Stimulated activated naive CD8-positive, alpha-beta T cell treated with anti-CD3 and anti-CD28 coated beads, Interleukin-15, Interleukin-2, amounts not matched to agents 100 ng/mL and 50 ng/mL, for 24 hours (primary cell): ENCODE measurements around the gene ASCL2.
A peak's percentile ranks its signal among the peaks of the same experiment; 100 is the strongest.
"Not testable (repeated sequence)": the region's sequence is repeated elsewhere in the genome, so short reads cannot be mapped to it uniquely, and the experiment has no call there.

Source experiments
- H3K27ac Mint-ChIP-seq: one replicate; pipeline ENCODE4 v1.8.0; 2021; ENCODE audit warnings: mild to moderate bottlenecking, mixed read lengths
- H3K27me3 Mint-ChIP-seq: one replicate; pipeline ENCODE4 v1.8.0; 2021; ENCODE audit warnings: mixed read lengths
- H3K36me3 Mint-ChIP-seq: one replicate; pipeline ENCODE4 v1.8.0; 2021; ENCODE audit warnings: low read depth, mixed read lengths
- H3K4me1 Mint-ChIP-seq: one replicate; pipeline ENCODE4 v1.8.0; 2021; ENCODE audit warnings: low read depth, mixed read lengths
- H3K4me3 Mint-ChIP-seq: one replicate; pipeline ENCODE4 v1.8.0; 2021; ENCODE audit warnings: mild to moderate bottlenecking, mixed read lengths
- H3K9me3 Mint-ChIP-seq: one replicate; pipeline ENCODE4 v1.8.0; 2021; ENCODE audit warnings: mixed read lengths

ASCL2 gene

DNA sequence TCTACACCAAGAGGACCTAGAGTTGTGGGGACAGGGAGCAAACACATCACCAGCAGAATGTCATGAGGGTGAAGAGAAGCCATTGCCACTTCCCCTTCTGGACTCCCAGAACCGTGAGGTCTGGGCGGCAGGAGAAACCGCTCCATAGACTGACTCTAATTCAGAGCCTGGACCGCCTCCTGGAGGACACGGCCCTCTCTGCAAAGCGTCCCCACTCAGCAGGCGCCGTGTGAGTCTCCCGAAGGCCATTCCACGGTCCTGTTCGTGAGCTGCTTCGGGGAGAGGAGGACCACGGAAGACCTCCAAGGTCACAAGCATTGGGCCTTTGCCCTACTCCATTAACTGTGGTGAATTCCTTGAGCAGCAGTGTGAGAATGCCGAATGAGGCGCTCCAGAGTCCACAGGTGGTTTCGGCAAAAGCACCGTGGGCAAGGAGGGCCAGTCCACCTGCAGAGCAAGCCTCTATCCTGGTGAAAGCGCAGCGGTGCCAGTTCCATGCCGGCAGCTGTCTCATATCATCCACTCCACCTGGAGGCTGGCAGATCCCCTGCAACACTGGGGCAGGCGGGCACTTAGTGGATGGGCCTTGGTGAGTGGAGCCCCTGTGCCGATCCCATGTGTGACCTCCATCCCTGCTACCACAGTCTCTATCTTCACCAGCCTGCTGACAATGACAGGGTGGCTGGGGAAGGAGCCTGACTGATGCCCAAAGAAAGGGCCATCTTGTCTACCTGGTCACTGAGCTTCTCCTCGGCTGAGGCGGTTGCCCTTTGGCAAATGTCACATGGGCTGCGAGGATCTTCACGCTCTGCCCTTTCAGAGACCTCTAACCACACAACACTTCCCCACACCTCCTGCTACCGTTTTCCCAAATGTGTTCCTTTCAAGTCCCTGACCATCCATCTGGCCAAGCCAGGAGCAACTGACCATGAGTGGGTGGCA, 23.9 kb upstream of the ASCL2 start:
- Mint-ChIP-seq H3K27ac (no peak overlapping the region), H3K27me3 (no peaks in the 10 kb centered on the region), H3K4me3 (no peak overlapping the region), H3K9me3 (no peaks in the 10 kb centered on the region), H3K36me3 (no peaks in the 10 kb centered on the region), H3K4me1 (peaks cover 28% of the 10 kb centered on the region)

DNA sequence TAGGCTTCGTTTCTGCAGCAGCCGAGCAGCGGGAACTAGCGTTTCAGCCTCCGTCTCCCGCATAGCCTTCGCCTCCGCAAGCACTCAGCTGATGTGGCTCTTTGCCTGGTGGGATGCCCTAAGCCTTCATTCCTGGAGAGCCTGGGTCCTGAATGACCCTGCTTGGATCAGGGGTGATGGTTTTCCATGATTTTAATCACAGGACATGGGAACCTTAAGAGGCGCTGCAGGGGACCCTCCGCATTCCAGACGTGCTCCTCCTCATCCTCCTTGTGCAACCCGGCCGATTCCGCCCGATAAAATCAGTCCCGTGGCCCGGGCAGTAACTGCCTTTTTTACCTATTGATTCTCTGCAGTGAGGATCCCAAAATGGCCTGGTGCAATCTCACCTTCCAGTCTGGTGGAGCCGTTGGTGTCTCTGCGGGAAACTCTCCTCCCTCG, 23.2 kb upstream of the ASCL2 start:
- no peaks in the 10 kb centered on the region for H3K9me3 Mint-ChIP-seq
- H3K36me3 Mint-ChIP-seq: no peaks in the 10 kb centered on the region
- no peak overlapping the region for H3K27ac Mint-ChIP-seq
- H3K27me3 Mint-ChIP-seq: no peaks in the 10 kb centered on the region
- H3K4me3 Mint-ChIP-seq: no peak overlapping the region
- peaks cover 24% of the 10 kb centered on the region for H3K4me1 Mint-ChIP-seq

DNA sequence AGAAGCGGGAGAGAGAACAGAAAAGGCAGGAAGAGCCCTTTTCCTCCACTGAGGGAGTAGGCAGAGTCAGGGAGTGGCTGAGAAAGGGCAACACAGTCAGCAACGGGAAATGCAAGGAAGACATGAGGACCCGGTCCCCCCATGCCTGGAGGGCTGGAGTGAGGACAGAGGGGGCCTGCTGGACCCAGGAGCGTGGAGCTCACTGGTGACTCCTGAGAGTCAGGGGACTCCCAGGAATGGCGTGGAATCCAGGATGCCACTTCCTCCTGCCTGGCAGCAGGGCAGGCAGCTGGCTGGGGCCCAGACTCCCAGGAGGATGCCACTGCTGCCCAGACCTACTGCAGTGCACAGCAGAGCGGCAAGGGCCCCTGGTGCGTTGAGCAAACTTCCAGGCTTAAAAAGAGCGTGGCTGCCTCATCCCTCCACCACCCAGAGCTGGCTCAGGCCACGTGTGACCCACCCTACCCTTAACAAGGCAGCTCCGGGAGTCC, 20.0 kb upstream of the ASCL2 start:
- Mint-ChIP-seq H3K4me1 (peaks cover 22% of the 10 kb centered on the region), H3K4me3 (no peak overlapping the region), H3K36me3 (no peaks in the 10 kb centered on the region), H3K9me3 (no peaks in the 10 kb centered on the region), H3K27ac (no peak overlapping the region), H3K27me3 (no peaks in the 10 kb centered on the region)

DNA sequence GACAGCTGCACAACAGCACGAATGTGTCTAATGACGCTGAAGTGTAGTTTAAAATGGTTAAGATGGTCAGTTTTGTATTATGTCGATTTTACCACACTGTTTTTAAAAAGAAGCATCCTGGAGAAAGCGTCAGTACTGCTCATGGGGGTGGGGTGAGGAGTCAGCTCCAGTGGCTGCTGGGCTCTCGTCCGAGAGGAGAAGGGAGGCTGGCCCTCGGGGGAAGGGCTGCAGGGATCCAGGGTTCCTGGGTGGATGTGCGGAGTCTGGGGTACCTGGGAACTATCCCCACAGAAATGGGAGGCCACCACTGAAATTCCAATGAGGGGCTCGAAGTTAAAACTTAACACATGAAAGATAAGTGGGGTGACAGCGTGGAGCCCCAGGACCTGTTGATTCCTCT, 19.5 kb upstream of the ASCL2 start:
- Mint-ChIP-seq H3K9me3 (no peaks in the 10 kb centered on the region), H3K36me3 (no peaks in the 10 kb centered on the region), H3K27me3 (no peaks in the 10 kb centered on the region), H3K27ac (no peak overlapping the region), H3K4me1 (peaks cover 22% of the 10 kb centered on the region), H3K4me3 (no peak overlapping the region)

DNA sequence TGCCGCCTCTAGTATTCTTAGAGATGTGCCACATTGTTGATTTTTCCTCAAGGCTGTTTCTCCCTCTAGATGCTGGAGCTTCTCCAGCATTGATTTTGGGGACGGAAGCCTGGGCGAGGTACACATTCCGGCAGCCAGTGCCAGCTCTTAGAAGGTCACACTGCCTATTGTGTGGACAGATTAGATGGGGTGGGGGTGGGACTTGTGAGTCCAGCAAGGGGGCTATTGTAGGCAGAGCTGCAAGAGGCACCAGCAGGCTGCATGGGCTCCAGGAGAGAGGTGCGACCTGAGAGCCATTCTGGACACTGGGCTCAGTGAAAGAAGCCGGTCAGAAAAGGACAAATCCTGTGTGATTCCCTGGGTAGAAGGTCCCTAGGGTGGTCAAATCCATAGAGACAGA, 19.0 kb upstream of the ASCL2 start:
- H3K9me3 Mint-ChIP-seq: no peaks in the 10 kb centered on the region
- no peaks in the 10 kb centered on the region for H3K27me3 Mint-ChIP-seq
- no peak overlapping the region for H3K4me3 Mint-ChIP-seq
- H3K36me3 Mint-ChIP-seq: no peaks in the 10 kb centered on the region
- peaks cover 18% of the 10 kb centered on the region for H3K4me1 Mint-ChIP-seq
- H3K27ac Mint-ChIP-seq: no peak overlapping the region

DNA sequence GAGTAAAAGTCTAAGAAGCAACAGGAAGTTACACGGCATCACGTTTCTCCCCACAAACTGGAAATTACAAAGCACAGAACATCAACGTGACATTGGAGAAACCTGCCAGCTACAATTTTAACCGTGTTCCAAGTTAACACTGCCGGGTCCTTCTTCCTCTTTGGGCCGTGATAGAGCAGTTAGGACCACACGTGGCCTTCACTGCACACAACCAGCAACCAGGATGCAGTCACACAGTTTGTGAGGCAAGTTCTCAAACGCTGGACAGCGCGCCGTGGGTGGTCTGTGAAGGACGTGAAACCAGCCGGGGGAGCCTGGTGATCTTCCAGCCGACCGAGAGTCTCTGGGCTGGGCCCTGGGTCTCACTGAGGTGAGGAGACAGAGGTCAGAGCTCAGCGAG, 16.7 kb upstream of the ASCL2 start:
- Mint-ChIP-seq H3K27me3 (no peaks in the 10 kb centered on the region), H3K9me3 (peaks cover 11% of the 10 kb centered on the region), H3K36me3 (no peaks in the 10 kb centered on the region), H3K4me3 (no peak overlapping the region), H3K4me1 (peaks cover 12% of the 10 kb centered on the region), H3K27ac (peak overlapping the region; percentile 7)

DNA sequence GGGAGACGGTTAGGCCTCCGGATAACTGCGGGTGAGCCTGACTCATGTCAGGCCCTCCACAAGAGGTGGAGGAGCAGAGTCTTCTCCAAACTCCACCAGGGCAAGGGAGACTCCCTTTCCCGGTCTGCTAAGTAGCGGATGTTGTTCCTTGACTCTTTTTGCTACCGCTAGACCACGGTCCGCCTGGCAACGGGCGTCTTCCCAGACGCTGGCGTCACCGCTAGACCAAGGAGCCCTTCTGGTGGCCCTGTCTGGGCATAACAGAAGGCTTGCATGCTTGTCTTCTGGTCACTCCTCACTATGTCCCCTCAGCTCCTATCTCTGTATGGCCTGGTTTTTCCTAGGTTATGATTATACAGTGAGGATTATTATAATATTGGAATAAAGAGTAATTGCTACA, 16.0 kb upstream of the ASCL2 start:
- Mint-ChIP-seq H3K9me3 (peaks cover 11% of the 10 kb centered on the region), H3K4me1 (peaks cover 12% of the 10 kb centered on the region)
- H3K4me3 Mint-ChIP-seq, H3K27me3 Mint-ChIP-seq, H3K36me3 Mint-ChIP-seq, H3K27ac Mint-ChIP-seq: not testable (repeated sequence)

DNA sequence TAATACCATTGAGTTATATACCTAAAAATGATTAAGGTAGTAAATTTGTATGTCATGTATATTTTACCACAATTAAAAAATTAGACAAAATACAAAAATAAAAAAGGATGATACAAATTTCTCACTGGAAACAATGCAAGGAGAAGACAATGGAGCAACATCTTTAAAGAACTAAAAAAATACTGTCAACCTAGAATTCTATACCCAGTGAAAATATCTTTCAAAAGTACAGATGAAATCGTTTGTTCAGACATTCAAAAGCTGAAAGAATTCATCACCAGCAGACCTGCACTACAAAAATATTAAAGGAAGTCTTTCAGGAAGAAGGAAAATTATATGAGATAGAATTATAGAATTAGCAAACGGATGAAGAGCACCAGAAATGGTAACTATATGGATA, 9.8 kb upstream of the ASCL2 start:
- peaks cover 16% of the 10 kb centered on the region for H3K9me3 Mint-ChIP-seq
- no peaks in the 10 kb centered on the region for H3K27me3 Mint-ChIP-seq
- no peaks in the 10 kb centered on the region for H3K4me1 Mint-ChIP-seq
- H3K4me3 Mint-ChIP-seq: no peak overlapping the region
- H3K27ac Mint-ChIP-seq: no peak overlapping the region
- peaks cover 7% of the 10 kb centered on the region for H3K36me3 Mint-ChIP-seq

DNA sequence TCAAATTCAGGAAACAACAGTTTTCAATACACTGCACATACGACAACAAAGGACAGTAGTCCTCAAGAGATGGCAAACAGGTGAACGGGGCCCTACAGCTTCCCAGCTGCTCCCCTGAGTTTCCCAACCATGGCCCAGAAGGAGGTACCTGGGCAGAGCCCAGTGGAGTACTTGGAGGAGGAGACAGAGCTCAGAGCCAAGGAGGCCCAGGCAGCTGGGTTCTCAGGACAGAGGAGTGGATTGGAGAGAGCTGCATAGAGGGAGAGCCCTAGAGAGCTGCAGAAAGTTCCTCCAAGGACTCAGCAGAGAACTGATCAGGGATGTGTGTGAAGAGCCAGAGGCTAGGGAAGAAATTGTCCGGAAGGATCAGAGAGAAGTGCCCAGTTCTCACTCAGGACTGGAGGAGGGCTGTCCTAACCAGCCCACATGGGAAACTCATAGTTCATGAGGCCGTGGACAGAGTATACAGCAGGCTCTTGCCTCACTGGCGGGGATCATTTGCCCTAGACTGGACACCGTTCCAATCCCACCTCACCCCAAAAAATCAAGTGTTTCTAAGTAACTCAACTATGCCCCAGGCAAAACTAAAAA, 7.6 kb upstream of the ASCL2 start:
- H3K4me1 Mint-ChIP-seq: no peaks in the 10 kb centered on the region
- peaks cover 10% of the 10 kb centered on the region for H3K9me3 Mint-ChIP-seq
- no peak overlapping the region for H3K27ac Mint-ChIP-seq
- H3K4me3 Mint-ChIP-seq: no peak overlapping the region
- peaks cover 7% of the 10 kb centered on the region for H3K36me3 Mint-ChIP-seq
- peaks cover 7% of the 10 kb centered on the region for H3K27me3 Mint-ChIP-seq

DNA sequence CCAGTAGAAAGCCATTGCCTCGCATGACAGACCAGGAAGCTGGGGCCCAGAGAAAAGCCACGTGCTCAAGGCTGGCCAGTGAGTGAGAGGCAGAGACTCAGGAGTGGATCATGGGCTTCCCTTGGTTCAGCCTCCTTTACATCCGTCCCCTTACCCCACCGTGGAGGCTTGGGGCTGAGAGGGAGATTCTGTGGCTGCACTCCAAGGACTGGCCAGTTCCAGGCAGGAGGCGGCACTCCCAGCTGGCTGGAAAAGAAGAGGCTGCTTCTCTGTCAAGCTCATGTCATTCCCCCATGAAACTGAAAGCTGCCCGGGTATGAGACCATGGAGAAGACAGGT, 6.6 kb upstream of the ASCL2 start:
- Mint-ChIP-seq H3K4me1 (no peaks in the 10 kb centered on the region), H3K27me3 (peaks cover 14% of the 10 kb centered on the region), H3K27ac (no peak overlapping the region), H3K36me3 (peaks cover 7% of the 10 kb centered on the region), H3K9me3 (peaks cover 5% of the 10 kb centered on the region), H3K4me3 (no peak overlapping the region)

DNA sequence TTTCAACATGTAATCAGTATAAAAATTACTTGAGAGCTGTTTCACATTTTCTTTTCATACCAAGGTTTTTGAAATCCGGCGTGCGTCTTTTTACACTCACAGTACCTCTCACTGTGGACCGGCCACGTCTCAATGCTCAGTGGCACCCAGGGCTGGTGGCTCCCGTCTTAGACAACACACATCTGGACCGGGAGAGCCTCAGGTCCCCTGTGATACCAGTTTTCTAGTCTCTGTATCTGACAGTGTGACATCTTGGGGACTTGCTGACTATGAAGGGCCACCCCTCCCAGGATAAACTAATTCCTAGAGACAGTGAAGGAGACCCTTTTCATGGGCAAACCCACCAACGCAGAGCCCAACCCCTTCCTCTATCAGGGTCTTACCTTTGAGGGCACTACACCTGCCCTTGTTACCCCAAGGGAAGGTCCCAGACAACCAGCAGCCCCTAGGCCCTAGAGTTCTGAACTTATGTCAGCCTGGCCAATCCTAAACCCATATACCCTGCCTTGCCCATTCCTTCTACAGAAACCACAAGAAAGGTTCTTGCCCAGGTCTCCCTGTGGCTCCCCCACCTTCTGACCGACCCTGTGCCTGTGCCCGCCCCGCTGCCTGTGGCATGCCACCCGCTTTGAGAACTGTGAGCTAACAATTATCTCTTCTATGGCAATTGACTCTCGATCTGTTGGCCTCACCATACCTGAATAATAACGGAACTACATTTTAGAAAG, 6.1 kb upstream of the ASCL2 start:
- Mint-ChIP-seq H3K27ac (no peak overlapping the region), H3K9me3 (peaks cover 5% of the 10 kb centered on the region), H3K4me3 (no peak overlapping the region), H3K4me1 (no peaks in the 10 kb centered on the region), H3K27me3 (peaks cover 18% of the 10 kb centered on the region), H3K36me3 (peaks cover 7% of the 10 kb centered on the region)

DNA sequence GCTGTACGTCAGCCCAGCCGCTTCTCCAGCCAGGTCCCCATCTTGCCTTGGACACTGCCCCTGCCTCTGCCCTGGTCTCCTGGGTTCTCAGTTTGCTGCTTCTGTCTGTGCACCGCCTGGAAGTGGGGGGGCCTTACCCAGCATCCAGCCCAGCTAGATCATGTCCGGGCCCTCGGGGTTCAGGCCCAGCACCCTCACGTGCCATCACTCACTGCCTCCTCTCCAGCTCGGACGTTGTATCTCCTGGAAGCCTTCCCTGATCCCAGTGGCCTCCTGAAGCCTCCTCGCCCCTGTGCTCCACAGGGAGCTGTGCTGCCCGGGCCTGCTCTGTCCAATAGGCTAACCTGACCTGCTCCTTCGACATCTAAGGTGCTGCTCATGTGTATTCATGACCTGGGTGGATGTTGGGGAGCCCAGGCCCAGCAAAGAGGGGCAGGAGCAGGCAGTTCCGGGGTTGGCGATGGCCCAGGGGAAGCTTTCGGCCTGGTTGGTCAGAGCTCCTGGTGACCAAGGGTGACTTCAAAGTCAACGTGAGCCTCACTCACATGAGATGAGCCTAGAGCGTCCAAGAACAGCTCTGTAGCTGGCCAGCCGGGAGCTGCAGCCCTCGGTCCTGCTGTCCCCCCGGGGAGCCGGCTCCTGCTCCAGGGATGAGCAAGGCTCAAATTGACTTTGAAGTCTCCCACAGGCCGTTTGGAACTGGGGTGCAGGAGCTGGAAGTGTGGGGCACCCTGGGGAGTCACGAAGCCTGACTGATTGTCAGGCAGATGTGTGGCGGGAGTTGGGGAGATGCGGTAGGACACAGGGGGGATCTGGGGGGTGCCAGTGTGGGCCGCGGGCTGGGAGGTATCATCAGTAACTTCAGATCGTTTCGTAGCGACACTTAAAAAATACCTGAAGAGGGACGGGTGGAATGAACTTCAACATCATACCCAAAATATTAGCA, 5.2 kb upstream of the ASCL2 start:
- Mint-ChIP-seq H3K27me3 (peaks cover 20% of the 10 kb centered on the region), H3K36me3 (peaks cover 7% of the 10 kb centered on the region), H3K4me3 (no peak overlapping the region), H3K27ac (no peak overlapping the region), H3K4me1 (peaks cover 2% of the 10 kb centered on the region), H3K9me3 (peaks cover 5% of the 10 kb centered on the region)

DNA sequence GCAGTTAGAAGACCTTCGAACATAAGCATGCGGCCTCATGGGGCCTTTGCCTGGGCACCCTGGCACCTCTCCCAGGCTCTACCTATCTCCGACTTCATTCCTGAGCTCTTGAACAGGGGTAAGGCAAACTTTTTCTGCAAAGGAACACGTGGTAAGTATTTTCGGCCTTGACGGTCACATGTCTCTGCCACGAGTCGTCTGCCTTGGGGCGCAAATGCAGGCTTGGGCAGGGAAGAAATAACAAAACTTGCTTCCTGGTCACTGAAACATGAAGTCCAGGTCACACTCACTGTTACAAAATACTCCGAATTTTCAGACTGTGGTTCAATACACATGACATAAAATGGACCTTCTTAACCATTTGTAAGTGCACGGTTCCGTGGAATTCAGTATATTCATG, 3.4 kb upstream of the ASCL2 start:
- Mint-ChIP-seq H3K4me1 (peaks cover 4% of the 10 kb centered on the region), H3K27ac (no peak overlapping the region), H3K9me3 (no peaks in the 10 kb centered on the region), H3K36me3 (no peaks in the 10 kb centered on the region), H3K4me3 (no peak overlapping the region), H3K27me3 (peaks cover 22% of the 10 kb centered on the region)

DNA sequence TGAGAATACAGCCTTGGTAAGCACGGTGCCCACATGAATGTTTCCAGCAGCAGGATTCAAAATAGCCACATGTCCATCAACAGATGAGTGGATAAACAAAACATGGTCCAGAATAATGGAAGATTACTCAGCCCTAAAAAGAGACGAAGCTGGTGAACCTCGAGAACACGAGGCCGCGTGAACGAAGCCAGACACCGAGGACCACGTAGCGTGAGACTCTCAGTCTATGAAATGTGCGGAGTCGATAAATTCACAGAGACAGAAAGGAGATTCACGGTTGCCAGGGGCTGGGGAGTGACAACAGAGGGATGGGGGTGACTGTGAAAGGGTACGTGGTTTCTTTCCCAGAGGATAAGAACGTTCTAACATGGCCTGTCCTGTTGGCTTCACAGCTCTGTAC, 2.9 kb upstream of the ASCL2 start:
- Mint-ChIP-seq H3K4me3 (no peak overlapping the region), H3K27me3 (peaks cover 22% of the 10 kb centered on the region), H3K9me3 (no peaks in the 10 kb centered on the region), H3K36me3 (no peaks in the 10 kb centered on the region), H3K4me1 (peaks cover 9% of the 10 kb centered on the region), H3K27ac (no peak overlapping the region)
